ENCODE results near the gene AUTS2. TPM values are rescaled to one million over a fixed set of nuclear protein-coding genes. Genes with fewer than 3 reads are reported as not detected.

AUTS2 gene
- total and polyA plus RNA-seq, 10 of the 15 experiments (the other 5 are each of a cell fraction or from before 2014, with no cell fraction given), result 6.4 to 55.6 (median 21.6) TPM

DNA sequence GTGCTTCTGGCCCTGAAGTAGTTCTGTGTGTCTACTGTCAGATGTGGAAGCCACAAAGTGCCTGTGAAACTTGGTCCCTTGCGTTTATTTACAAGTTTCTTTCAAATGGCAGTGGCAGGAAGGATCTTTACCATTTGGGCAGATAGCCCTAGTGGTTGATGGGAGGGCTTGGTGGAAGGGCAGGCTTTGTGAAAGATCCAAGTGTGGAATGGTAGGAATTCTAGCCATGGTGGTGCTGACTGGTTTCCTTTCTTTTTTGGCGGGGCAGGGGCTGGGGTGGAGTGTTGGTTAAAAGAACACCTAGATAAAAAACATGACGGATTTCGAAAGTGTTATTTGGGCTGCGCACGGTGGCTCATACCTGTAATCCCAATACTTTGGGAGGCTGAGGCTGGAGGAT, 27.0 kb downstream of the AUTS2 start:
- no peak overlapping the region for H3K4me3 ChIP-seq
- in situ Hi-C loops (cut with MboI) (no loop called here), intact Hi-C loops (cut with micrococcal nuclease; ENCODE audit: unreplicated experiment) (no loop called here)
- H3K4me2 ChIP-seq (ENCODE audit: control insufficient read depth, insufficient read depth), result no peak overlapping the region
- H3K9me3 ChIP-seq (replicated peaks; ENCODE audit: control insufficient read depth, insufficient read depth, low read length), result no peaks in the 10 kb centered on the region
- no peak for TF ChIP-seq SIX5 (IDR thresholded peaks at IDR 0.05; ENCODE audit: low read depth, low read length, severe bottlenecking)
- no peak for TF ChIP-seq NRF1 (conservative IDR thresholded peaks at IDR 0.05; ENCODE audit: low read depth, low read length)
- TF ChIP-seq SMAD5 (IDR thresholded peaks at IDR 0.05; ENCODE audit: low read depth), result no peak
- no peak for TF ChIP-seq CHD2 (IDR thresholded peaks at IDR 0.05; ENCODE audit: borderline replicate concordance, low read depth, low read length)
- TF ChIP-seq ZBED1 (IDR thresholded peaks at IDR 0.05; ENCODE audit: borderline replicate concordance), result no peak
- TF ChIP-seq EGR1 (IDR thresholded peaks at IDR 0.05; ENCODE audit: borderline replicate concordance in 1 of 2, low read depth in 2 of 2, low read length in 2 of 2), result no peak
- TF ChIP-seq TBL1XR1 (IDR thresholded peaks at IDR 0.05; ENCODE audit: low read depth, low read length), result no peak
- TF ChIP-seq, protein P1, sequence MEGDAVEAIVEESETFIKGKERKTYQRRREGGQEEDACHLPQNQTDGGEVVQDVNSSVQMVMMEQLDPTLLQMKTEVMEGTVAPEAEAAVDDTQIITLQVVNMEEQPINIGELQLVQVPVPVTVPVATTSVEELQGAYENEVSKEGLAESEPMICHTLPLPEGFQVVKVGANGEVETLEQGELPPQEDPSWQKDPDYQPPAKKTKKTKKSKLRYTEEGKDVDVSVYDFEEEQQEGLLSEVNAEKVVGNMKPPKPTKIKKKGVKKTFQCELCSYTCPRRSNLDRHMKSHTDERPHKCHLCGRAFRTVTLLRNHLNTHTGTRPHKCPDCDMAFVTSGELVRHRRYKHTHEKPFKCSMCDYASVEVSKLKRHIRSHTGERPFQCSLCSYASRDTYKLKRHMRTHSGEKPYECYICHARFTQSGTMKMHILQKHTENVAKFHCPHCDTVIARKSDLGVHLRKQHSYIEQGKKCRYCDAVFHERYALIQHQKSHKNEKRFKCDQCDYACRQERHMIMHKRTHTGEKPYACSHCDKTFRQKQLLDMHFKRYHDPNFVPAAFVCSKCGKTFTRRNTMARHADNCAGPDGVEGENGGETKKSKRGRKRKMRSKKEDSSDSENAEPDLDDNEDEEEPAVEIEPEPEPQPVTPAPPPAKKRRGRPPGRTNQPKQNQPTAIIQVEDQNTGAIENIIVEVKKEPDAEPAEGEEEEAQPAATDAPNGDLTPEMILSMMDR (IDR thresholded peaks at IDR 0.05 in 2 of 3, conservative IDR thresholded peaks at IDR 0.05 in 1 of 3; ENCODE audit: control insufficient read depth in 2 of 3, extremely low read depth in 1 of 3, insufficient read depth in 1 of 3, low read depth in 3 of 3, low read length in 3 of 3), result no peak
- no peak for TF ChIP-seq DPF2 (IDR thresholded peaks at IDR 0.05)
- H3K79me2 ChIP-seq (ENCODE audit: control insufficient read depth, insufficient read depth, low read length), result peaks cover 2% of the 10 kb centered on the region
- H3K9ac ChIP-seq (ENCODE audit: control insufficient read depth, insufficient read depth, low read length), result no peak overlapping the region
- no TSS peak for BruUV-seq (replicated peaks)
- CTCF ChIA-PET, result no interaction called here
- H4K20me1 ChIP-seq (ENCODE audit: control insufficient read depth, insufficient read depth), result no peaks in the 10 kb centered on the region
- POLR2A ChIA-PET, result no interaction called here
- 80% methylated on average over 6 of the region's 6 CpGs for WGBS (ENCODE audit: insufficient coverage, insufficient replicate concordance, low lambda C conversion rate, missing lambda C conversion rate)
- H2AFZ ChIP-seq (ENCODE audit: control insufficient read depth, low read depth, low read length), result no peak overlapping the region
- H3K36me3 ChIP-seq (ENCODE audit: control insufficient read depth in 2 of 2, insufficient read depth in 2 of 2, low read length in 1 of 2), result no peaks in the 10 kb centered on the region
- no peak overlapping the region for H3K27ac ChIP-seq (ENCODE audit: control insufficient read depth, insufficient read depth)
- SMC1A ChIA-PET (ENCODE audit: uncharacterized antibody, unreplicated experiment), result interaction anchor here (0.7 to 1.2 kb wide), 3 partner anchors 13 to 174 kb away, joined by 3 to 4 read pairs (median 3); no protein-coding TSS in a partner anchor
- FAIRE-seq, result no peak
- RAD21 ChIA-PET (ENCODE audit: unreplicated experiment), result interaction anchor here (1.1 to 1.4 kb wide), 2 partner anchors 20 to 38 kb away, joined by 3 to 4 read pairs; no protein-coding TSS in a partner anchor
- DNase-seq (ENCODE audit: low read depth, low spot score), result no peak
- H3K4me1 ChIP-seq (ENCODE audit: control insufficient read depth, insufficient read depth, low read length), result no peaks in the 10 kb centered on the region
- H3K27me3 ChIP-seq (replicated peaks in 1 of 2; ENCODE audit: control insufficient read depth in 2 of 2, insufficient read depth in 2 of 2, low read length in 1 of 2), result no peaks in the 10 kb centered on the region
- ATAC-seq, result no peak

Measured in GM12878 (cell line).